Mesenteric fat pad (tissue), 1 donor: ENCODE results near the gene SLC35F3. TPM values are rescaled to one million over a fixed set of nuclear protein-coding genes. Genes with fewer than 3 reads are reported as not detected.
"Not testable (repeated sequence)": the region's sequence is repeated elsewhere in the genome, so short reads cannot be mapped to it uniquely, and the experiment has no call there.

ENCODE experiments used
- DNase-seq: peaks from one replicate; pipeline ENCODE4 v3.0.0-alpha.2; 2020; ENCODE audit warnings: low spot score
- total RNA-seq: library from RNA; stranded (reverse); fragmentation: NEBNext Ultra II Directional; extraction: Animal tissue kit (Norgen Biotek cat#: 25700); gene quantifications from one replicate; pipeline ENCODE4 v1.2.1, GENCODE V29; 2021
- donor health status: DM: yes; HTN: yes; CAD: no.

Gene SLC35F3
- total RNA-seq, 1 donor from 2014 or later = not detected

DNA sequence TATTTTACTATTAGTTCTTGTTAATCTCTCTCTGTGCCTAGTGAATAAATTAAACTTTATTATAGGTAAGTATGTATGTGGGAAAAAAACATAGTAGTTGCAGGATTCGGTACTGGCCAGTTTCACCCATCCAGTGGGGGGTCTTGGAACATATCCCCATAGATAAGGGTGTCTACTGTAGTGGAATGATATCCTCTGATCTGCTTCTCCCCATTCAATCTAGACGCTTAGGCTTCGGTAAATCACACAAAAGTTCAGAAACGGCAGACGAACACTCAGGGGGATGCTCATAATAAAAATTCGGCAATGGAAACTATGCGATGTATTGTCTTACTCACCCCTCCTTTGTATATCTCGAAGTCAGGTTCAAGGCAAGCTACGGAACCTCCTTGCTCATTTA is 235.9 kb downstream of the SLC35F3 start:
- DNase-seq = no peak

DNA sequence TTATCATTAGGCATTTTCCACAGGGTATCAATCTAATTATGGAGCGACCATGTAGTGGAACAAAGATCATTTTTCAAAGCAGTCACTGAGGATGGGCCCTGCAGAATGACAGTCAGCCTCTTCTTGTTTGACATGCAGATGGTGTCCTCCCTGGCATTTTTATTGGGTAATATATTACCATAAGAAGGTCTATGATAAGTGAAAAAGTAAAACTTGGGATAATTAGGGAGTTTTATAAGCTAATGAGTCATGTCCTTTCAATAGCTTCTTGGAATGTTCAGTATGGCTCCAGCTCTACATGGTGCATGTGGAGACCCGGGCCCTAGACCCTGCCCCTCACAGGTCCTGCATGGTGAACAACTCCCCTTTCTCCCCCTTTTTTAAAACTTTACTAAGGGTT is 236.5 kb downstream of the SLC35F3 start:
- DNase-seq = no peak

DNA sequence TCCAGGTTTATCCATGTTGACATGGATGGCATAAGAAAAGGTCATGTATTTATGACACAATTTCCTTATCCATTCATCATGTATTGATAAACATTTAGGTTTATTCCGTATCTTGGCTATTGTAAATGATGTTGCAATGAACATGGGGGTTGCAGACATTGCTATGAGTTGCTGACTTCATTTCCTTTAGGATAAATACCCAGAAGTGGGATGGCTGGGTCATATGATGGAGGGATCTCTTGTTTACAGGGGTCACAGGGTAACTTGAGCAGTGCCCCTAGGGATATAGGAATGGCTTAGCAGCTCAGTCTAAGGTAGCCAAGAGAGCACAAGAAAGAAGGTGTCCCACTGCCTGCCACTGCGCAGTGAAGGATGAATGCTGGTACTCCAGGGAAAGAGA is 239.2 kb downstream of the SLC35F3 start:
- no peak for DNase-seq

DNA sequence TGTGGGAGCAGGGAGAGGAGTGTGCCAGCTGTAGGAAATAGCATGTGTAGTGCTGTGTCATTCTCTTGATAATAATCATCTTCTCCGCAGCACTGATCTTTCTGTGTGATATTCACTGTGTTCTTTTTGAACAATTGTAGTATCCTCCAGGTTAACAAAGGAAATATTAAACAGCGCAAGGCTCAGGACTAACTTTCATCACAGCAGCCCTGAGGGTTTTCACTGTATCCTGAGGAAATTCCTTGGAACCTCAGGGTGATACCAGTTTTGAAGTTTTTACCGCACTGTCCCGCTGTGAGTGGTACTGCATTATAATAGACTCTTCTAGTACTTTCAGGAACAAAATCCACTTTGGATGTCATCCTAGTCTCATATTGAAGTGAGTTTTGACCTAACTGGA is 240.4 kb downstream of the SLC35F3 start:
- no peak for DNase-seq

DNA sequence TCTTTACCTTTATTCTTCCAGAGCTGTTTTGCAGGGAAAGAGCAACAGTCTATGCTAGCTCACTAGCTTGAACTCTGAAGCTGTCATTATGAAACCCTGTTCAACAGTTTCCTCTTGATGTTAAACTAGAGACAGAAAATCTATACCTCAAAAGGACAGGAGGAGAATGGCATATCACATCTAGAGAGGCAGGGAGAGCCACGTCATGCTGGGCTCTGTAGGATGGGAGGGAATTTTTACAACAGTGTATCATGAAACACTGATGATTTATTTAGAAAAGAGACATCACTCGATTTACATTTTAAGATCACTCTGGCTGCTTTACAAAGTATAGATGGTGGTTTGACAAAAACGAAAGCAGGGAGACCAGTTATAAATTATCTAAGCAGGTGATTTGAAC is 243.9 kb downstream of the SLC35F3 start:
- DNase-seq = no peak

DNA sequence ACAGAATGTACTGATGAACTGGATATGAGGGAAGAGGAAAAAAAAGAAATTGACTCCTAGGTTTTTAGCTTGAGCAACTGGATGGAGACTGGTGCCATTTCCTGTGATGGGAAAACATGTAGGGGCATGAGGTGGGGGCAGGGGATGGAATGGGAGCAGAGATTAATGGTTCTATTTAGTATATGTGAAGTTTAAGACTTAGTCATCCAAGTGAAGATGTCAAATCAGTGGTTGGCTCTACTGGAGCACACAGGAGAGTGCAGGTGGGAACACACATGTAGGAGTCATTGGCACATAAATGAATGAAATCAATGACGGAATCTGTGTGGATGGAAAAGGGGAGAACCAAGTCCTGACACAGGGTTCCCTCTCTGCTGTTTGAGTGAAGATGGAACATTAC is 244.3 kb downstream of the SLC35F3 start:
- DNase-seq = no peak

DNA sequence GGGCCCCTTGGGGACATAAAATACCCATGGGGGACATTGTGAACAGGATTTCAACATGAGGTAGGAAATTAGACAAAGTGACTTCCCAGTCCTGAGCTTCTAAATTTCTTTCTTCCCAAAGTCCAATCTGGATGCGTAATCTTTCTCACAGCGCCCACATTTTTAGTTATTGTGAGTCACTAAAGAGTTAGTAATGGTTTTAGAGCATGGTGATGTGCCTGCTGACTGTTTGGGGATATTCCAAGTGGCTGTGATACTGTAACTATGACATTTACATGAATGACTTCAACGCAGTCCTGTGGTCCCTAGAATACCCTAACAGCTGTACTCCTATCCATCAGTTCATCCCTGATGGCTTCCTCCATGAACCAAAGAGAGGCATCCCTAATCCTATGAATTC is 244.7 kb downstream of the SLC35F3 start:
- DNase-seq = no peak

DNA sequence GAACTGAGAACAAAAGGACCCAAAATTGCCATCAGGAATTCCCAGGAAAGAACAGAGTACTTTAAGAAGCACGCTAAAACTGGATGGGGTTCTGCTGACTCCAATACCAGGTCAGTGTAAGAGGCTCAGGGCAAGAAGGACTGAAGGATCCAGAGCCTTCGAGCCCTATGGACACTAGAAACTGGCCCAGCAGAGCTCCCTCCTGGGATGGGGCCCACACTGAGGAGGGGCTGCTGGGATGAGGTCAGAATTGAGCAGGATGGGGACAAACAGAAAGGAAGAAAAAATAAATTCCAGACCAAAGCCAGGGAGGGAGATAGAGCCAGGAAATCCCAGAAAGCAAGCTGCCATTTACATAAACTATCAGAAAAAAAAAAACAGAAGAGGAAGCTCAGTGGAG is 246.4 kb downstream of the SLC35F3 start:
- no peak for DNase-seq

DNA sequence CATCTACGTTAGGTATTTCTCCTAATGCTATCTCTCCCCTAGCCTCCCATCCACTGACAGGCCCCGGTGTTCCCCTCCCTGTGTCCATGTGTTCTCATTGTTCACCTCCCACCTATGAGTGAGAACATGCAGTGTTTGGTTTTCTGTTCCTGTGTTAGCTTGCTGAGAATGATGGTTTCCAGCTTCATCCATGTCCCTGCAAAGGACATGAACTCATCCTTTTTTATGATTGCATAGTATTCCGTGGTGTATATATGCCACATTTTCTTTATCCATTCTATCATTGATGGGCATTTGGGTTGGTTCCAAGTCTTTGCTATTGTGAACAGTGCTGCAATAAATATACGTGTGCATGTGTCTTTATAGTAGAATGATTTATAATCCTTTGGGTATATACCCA is 247.9 kb downstream of the SLC35F3 start:
- DNase-seq = not testable (repeated sequence)

DNA sequence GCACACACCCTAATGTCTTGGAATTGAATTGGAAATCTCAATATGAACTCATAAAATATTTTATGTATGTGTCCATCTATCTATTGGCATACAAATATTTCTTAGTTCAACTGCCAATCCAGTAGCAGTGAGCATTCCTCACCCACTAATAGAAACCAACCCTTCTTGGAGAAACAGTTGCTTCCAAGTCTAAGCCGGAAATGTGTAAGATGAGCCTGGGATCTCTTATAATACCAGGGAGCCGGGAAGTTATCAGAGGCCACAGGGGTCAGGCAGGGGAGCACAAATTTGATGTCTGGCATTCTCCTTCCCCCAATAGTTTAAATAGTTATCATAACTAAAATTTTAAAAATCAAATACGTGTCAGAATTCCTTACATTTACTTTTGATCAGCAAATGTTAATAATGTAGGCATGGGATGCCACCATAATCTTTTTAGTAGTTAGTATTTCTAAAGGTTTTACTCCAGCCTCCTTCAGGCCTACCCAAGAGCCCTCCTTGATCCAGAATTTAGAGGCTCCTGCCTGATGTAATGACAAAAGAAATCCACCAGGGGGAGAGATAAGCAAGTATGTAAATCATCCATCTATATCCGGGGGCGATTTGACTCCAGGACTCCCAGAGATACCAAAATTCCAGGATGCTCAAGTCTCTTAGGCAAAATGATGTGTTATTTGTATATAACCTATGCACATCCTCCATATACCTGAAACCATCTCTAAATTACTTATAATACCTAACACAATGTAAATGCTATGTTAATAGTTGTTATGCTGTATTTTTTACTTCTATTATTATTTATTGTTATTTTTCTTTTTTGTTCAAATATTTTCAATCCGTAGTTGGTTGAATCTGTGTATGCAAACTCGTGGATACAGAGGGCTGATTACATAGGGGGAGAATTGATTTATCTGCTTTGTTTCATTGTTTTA is 250.1 kb downstream of the SLC35F3 start:
- DNase-seq = no peak

DNA sequence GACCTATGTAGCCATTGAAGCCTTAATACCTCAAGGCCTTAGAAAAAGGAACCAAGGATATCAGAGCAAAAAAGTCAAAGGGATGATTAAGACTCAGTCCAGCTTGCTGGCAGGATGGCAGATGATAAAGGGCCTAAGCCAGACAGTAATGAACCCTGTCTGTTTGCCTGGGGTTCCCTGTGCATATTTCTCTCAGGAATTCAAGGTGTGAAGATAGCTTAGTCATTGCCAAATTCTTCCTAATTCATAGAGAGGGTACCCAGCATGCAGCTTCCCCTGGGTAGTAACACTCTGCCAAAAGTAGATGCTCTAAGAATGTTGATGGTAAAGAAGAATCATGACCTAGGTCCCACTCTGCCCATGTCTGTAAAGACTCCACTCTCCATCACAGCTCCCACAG is 258.2 kb downstream of the SLC35F3 start:
- no peak for DNase-seq

DNA sequence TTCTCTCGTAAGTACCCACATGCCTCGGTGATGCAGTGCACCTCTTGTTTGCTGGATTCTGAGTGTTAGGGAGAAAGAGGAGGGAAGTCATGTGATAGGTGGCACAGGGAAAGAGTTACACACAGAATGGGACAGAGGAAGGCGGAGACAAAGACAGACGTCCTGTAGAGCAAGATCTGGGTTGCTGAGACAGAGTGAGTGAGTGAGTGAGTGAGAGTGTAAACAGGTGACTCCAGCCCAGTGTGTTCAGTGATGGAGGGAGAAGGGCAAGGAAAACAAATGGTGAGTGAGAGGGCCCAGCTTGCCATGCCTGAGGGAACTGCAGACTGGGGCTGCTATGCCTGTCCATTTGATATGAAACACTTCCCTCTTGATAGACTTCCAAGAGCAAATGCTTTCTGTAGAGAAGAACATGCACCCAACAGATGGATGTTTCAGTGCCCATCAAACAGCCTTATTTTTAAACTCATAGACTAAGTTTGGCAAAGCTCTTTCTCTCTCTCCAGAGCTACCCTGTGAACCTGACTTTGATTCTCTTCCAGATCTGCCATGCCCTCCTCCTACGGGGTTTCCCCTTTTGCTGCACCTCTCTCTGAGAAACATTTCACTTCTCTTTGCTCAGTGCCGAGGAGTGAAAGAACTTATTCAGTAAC is 258.9 kb downstream of the SLC35F3 start:
- no peak for DNase-seq

DNA sequence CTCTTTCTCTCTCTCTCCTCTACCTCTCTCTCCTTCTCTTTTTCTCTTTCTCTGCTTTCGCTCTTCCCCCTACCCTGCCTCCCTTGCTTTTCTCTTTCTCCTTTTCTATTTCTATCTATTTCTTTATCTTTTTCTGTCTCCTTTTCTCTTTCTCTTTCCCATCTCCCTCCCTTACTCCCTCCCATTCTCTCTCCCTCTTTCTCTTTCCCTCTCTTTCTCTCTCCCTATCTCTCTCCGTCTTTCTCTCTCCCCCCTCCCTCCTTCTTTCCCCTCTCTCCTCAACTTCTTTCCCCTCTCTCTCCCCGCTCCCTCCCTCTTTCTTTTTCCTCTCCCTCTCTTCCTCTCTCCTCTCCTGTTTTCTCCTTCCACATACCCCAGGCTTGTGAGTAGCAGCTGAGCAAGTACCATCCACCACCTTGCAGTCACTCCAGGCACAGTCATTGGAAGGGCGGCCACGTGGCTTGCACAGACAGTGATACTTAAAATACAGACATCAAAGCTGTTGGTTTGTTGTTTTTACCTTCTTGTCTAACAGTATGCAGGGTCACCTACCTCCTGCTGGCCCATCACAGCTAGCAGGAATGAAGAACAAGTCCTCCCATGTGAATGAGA is 259.7 kb downstream of the SLC35F3 start:
- no peak for DNase-seq

DNA sequence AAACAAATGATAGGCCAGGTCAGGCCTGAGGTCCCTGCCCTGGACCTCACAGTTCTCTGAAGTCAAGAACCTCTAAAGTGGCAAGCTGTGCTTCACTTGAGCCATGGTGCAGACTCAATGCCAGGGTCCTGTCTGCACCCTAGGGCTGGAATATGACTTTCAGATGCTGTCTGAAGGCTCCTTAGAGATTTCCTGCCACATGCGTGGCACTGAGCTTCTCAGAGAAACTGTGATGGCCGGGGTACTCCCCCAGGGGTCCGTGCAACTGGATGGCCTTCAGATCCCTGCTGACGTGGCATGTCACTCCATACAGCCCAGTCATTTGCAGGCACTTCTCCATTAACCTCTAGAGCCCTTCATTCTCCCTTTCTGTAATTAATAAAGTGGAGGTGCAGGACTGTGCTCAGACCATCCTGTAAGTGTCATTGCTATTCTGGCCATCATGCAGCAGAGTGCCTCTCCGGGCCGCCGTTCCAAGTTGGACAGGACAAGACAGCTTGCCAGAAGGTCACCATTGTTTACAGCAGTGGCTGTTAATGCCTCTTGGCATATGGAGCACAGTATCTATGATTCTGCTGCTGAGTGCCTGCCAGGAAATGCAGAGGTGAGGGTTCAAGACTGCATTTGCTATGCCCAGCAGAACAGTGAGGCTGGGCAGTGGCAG is 263.7 kb downstream of the SLC35F3 start:
- no peak for DNase-seq

DNA sequence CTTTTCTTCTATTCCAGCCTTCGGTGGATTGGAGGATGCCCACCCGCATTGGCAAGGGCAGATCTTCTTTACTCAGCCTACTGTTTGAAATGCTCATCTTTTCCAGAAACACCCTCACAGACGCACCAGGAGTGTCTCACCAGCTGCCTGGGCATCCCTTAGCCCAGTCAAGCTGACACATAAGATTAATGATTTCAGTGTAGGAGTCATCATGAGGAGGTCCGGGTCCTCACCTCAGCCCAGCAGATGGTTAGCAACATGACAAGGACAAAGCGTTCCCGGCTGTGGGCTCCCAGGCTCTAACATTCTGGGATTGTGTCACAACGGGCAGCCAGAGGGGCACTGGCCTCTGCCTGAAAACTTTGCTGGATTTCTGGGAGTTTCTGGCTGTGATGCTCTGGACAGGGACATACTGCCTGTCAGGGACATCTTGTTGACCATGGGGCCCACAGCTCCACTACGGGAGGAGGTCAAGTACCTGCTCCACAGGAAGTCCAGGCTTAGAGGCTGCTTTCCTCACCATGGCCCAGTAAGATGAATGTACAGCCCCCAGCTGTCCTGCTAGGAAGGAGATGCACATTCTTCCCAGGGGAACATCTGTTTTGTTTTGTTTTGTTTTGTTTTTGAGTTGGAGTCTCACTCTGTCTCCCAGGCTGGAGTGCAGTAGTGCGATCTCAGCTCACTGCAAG is 264.8 kb downstream of the SLC35F3 start:
- DNase-seq = no peak

DNA sequence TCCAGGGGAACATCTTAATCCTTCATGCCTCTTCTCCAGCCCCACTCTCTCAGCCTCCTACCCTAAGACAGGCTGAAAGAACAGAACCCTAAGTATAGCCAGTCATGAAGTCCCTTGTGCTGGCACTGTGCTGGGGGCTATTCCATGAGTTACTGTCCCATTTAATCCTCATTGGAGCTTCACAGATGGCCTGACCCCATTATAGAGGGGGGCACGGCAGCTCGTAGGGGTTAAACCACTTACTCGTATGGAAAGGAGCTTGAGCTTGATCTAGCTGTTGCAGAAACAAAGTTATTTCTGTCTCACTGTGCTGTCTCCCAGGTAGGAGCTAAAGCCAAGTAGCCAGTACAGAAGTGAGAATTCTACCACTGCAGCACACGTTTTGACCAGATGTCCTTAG is 265.6 kb downstream of the SLC35F3 start:
- no peak for DNase-seq

DNA sequence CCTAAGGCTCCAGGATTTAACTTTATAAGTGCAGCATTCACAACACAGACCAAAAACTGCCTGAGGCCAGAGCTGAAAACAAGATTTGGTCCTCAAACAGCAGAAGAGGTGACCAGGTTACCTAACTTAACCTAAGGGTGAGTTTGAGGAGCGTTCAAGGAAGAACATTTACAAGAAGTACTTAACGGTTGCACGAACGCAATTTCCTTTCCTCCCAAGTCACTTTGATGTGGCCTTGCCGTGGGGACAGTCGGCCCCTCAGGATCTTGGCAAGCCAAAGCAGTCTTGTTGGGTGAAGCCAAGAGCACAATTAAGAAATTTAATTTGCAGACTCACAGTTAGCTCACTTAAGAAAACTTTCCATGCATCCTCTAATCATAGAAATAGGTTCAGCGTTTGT is 266.1 kb downstream of the SLC35F3 start:
- no peak for DNase-seq

DNA sequence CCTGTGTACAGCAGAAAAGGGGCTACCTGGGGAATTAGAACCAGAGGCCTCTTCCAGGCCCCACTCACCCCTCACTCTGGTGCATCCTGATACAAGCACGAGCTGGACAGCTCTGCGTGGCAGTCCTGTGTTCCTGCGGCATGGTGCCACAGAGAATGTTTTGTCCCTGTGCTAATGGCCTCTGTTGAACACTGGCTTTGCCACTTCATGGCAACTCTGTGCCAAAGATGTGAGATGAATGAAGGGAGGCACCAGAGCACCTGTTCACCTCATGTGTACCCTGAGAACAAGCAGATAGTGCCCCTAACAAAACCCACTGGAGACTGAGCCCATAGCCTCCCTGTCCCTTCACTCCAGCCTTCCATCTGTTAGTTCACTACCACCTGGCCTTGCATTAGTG is 269.5 kb downstream of the SLC35F3 start:
- no peak for DNase-seq

DNA sequence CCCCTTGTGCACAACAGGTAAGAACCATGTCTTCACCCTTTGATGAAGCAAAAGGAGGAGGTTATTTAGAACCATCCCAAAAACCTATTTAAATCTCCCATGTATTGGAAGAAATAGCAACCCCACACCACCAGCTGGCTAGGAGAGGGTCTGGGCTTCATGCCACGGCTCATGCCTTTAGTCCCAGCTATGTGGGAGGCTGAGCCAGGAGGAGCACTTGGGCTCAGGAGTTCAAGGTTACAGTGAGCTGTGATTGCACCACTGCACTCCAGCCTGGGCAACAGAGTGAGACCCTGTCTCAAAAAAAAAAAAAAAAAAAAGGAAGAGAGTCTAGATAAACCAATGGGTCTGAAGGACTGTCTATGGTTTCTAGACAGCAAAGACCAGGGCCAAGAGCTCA is 270.9 kb downstream of the SLC35F3 start:
- no peak for DNase-seq

DNA sequence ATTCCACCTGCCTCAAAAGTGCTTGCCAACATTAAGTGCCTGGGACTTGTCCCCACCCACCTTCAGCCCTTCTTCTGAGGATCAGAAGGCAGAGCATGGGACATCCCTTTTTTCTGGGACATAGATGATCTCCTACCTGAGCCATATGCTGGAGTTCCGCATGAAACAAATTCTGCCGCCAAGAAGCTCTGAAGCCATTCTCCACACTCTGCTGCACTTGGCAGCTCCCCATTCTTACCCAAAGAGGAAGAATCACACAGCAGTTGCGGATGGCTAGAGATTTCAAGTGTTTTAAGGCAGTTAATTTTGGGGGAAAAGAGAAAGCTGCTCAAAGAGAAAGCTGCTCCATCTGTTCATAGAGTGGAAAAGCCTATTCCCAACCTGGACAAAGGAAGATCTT is 271.5 kb downstream of the SLC35F3 start:
- no peak for DNase-seq

DNA sequence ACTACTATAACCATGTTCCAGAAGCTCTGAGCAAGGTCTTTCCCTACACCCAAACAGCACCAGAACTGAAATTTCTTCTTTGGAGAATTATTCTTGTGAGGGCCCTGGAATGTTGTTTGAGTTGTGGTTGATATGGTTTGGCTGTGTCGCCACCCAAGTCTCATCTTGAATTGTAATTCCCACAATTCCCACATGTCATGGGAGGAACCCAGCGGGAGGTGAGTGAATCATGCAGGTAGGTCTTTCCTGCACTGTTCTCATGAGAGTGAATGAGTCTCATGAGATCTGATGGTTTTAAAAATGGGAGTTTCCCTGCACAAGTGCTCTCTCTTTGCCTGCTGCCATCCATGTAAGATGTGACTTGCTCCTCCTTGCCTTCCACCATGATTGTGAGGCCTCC is 272.4 kb downstream of the SLC35F3 start:
- not testable (repeated sequence) for DNase-seq
